ENCODE results near the gene POLR2A. TPM values are rescaled to one million over a fixed set of nuclear protein-coding genes. Genes with fewer than 3 reads are reported as not detected.
A peak's percentile ranks its signal among the peaks of the same experiment; 100 is the strongest.

Gene POLR2A
- total RNA-seq, 1 donor from 2014 or later: 69.5 TPM

GRCh38 chr17:7464081-7464480 is 20.1 kb upstream of the POLR2A start:
- Histone ChIP-seq H3K27me3 (no peaks in the 10 kb centered on the region), H3K27ac (no peak overlapping the region), H3K36me3 (peaks cover 46 to 50% of the 10 kb centered on the region in 2 donors), H3K9me3 (no peaks in the 10 kb centered on the region), H3K4me1 (peaks cover 0 to 12% of the 10 kb centered on the region in 2 donors), H3K4me3 (no peak overlapping the region)
- intact Hi-C loops (cut with DNase I): no loop called here
- no peak for TF ChIP-seq CTCF (IDR thresholded peaks at IDR 0.05)
- no peak for DNase-seq (ENCODE audit: low spot score in 2 of 2)

GRCh38 chr17:7465597-7466275 is 18.4 kb upstream of the POLR2A start:
- no peak for TF ChIP-seq CTCF (IDR thresholded peaks at IDR 0.05)
- Histone ChIP-seq H3K9me3 (no peaks in the 10 kb centered on the region), H3K27ac (peak overlapping the region; percentile 43 to 57), H3K36me3 (peaks cover 46 to 50% of the 10 kb centered on the region in 2 donors), H3K4me1 (peaks cover 0 to 22% of the 10 kb centered on the region in 2 donors), H3K4me3 (no peak overlapping the region), H3K27me3 (no peaks in the 10 kb centered on the region)
- no peak for DNase-seq (ENCODE audit: low spot score in 2 of 2)
- intact Hi-C loops (cut with DNase I): no loop called here

- intact Hi-C loops (cut with DNase I): no loop called here
- H3K4me1 ChIP-seq: peaks cover 0 to 22% of the 10 kb centered on the region in 2 donors
- H3K9me3 ChIP-seq: no peaks in the 10 kb centered on the region
- no peak for TF ChIP-seq CTCF (IDR thresholded peaks at IDR 0.05)
- H3K27ac ChIP-seq: peak overlapping the region; percentile 43 to 57
- H3K27me3 ChIP-seq: no peaks in the 10 kb centered on the region
- H3K36me3 ChIP-seq: peaks cover 46 to 50% of the 10 kb centered on the region in 2 donors
- no peak overlapping the region for H3K4me3 ChIP-seq
- no peak for DNase-seq (ENCODE audit: low spot score in 2 of 2)
These were observed 17.9 kb upstream of the POLR2A start for GRCh38 chr17:7466318-7466638.

- intact Hi-C loops (cut with DNase I): no loop called here
- H3K27me3 ChIP-seq: no peaks in the 10 kb centered on the region
- TF ChIP-seq CTCF (IDR thresholded peaks at IDR 0.05): no peak
- H3K36me3 ChIP-seq: peaks cover 41 to 46% of the 10 kb centered on the region in 2 donors
- H3K27ac ChIP-seq: peak overlapping the region; percentile 43 to 57
- peak in 1 of 2 donors; percentile 85 for DNase-seq (ENCODE audit: low spot score in 2 of 2)
- H3K4me3 ChIP-seq: no peak overlapping the region
- H3K9me3 ChIP-seq: no peaks in the 10 kb centered on the region
- peaks cover 0 to 22% of the 10 kb centered on the region in 2 donors for H3K4me1 ChIP-seq
These were observed 17.4 kb upstream of the POLR2A start for GRCh38 chr17:7466639-7467341.

- H3K27ac ChIP-seq: peak overlapping the region; percentile 3 to 57
- intact Hi-C loops (cut with DNase I): no loop called here
- no peaks in the 10 kb centered on the region for H3K9me3 ChIP-seq
- no peaks in the 10 kb centered on the region for H3K27me3 ChIP-seq
- peaks cover 0 to 22% of the 10 kb centered on the region in 2 donors for H3K4me1 ChIP-seq
- no peak overlapping the region for H3K4me3 ChIP-seq
- TF ChIP-seq CTCF (IDR thresholded peaks at IDR 0.05): no peak
- no peak for DNase-seq (ENCODE audit: low spot score in 2 of 2)
- H3K36me3 ChIP-seq: peaks cover 34 to 39% of the 10 kb centered on the region in 2 donors
These were observed 16.7 kb upstream of the POLR2A start for GRCh38 chr17:7467498-7467897.

Measured in ascending aorta (tissue), 2 donors.